PC-3 (cell line): ENCODE results near the gene RAI14. TPM values are rescaled to one million over a fixed set of nuclear protein-coding genes. Genes with fewer than 3 reads are reported as not detected.
A peak's percentile ranks its signal among the peaks of the same experiment; 100 is the strongest.

Experiments used
- ATAC-seq: fragments of 200-7000 bp; cut with Tn5 transposase; 2 replicates; pipeline ENCODE4 v1.9.1; 2020; ENCODE audit warnings: mild to moderate bottlenecking, moderate library complexity
- BruUV-seq: library from RNA; stranded (reverse); fragments of 400-500 nt; replicated peaks from 2 replicates; lab custom pipeline; 2021; lab: Mats Ljungman, UMichigan
- CTCF ChIA-PET: fragments of 300-600 bp; sonication (Branson Sonifier 250); formaldehyde crosslinking; loops from one replicate; lab custom pipeline; 2022; ENCODE audit warnings: antibody characterized with exemption; lab: Charles Lee
- POLR2A ChIA-PET: fragments of 300-600 bp; sonication (Branson Sonifier 250); formaldehyde crosslinking; loops from one replicate; lab custom pipeline; 2022; ENCODE audit warnings: antibody characterized with exemption; ENCODE audit not compliant: unreplicated experiment; lab: Charles Lee
- DNase-seq: peaks from one replicate; pipeline ENCODE4 v3.0.0-alpha.2; 2015
- H2AFZ ChIP-seq: fragments of 300-600 bp; sonication (generic); 2 replicates; pipeline ENCODE4 v1.6.0; 2016; ENCODE audit warnings: antibody characterized with exemption, low read length
- H3F3A ChIP-seq: fragments of 300-600 bp; sonication (generic); one replicate; pipeline ENCODE4 v1.6.0; 2017; ENCODE audit warnings: antibody characterized with exemption, low read length, control low read depth, mild to moderate bottlenecking; ENCODE audit not compliant: unreplicated experiment
- H3K27ac ChIP-seq: fragments of 300-600 bp; sonication (generic); 2 replicates; pipeline ENCODE4 v1.5.1; 2016; ENCODE audit warnings: mild to moderate bottlenecking, low read length
- H3K27me3 ChIP-seq: fragments of 300-600 bp; sonication (generic); 2 replicates; pipeline ENCODE4 v1.6.1; 2016; ENCODE audit warnings: low read length, mixed read lengths
- H3K36me3 ChIP-seq: fragments of 300-600 bp; sonication (generic); 2 replicates; pipeline ENCODE4 v1.6.1; 2016; ENCODE audit warnings: low read depth, mixed run types, low read length, mixed read lengths
- H3K4me1 ChIP-seq: fragments of 300-600 bp; sonication (generic); 2 replicates; pipeline ENCODE4 v1.5.1; 2016; ENCODE audit warnings: low read length; ENCODE audit not compliant: insufficient read depth
- H3K4me2 ChIP-seq: fragments of 300-600 bp; sonication (generic); 2 replicates; pipeline ENCODE4 v1.6.0; 2016; ENCODE audit warnings: low read length
- H3K4me3 ChIP-seq: fragments of 300-600 bp; sonication (generic); 2 replicates; pipeline ENCODE4 v1.5.1; 2016; ENCODE audit warnings: mild to moderate bottlenecking, low read length, mixed read lengths
- H3K79me2 ChIP-seq: fragments of 300-600 bp; sonication (generic); 2 replicates; pipeline ENCODE4 v1.6.1; 2017; ENCODE audit warnings: low read length, mixed read lengths
- H3K9ac ChIP-seq: fragments of 300-600 bp; sonication (generic); 2 replicates; pipeline ENCODE4 v1.6.0; 2016; ENCODE audit warnings: mild to moderate bottlenecking, low read length
- H3K9me2 ChIP-seq: fragments of 300-600 bp; sonication (generic); replicated peaks from 2 replicates; pipeline ENCODE4 v1.6.1; 2016; ENCODE audit warnings: mixed run types, low read length, mixed read lengths
- H3K9me3 ChIP-seq: fragments of 300-600 bp; sonication (generic); 2 replicates; pipeline ENCODE4 v1.6.1; 2016; ENCODE audit warnings: low read length, mixed read lengths
- H4K20me1 ChIP-seq: fragments of 300-600 bp; sonication (generic); 2 replicates; pipeline ENCODE4 v1.6.1; 2016; ENCODE audit warnings: low read length, mixed read lengths
- CTCF ChIP-seq: fragments of 300-600 bp; sonication (generic); conservative IDR thresholded peaks from 2 replicates; pipeline ENCODE4 v1.5.1; 2017; ENCODE audit warnings: antibody characterized with exemption, low read depth, mild to moderate bottlenecking, low read length
- EZH2 ChIP-seq: fragments of 300-600 bp; sonication (generic); IDR thresholded peaks from one replicate; pipeline ENCODE4 v1.6.1; 2017; ENCODE audit warnings: antibody characterized with exemption, mild to moderate bottlenecking, low read length; ENCODE audit not compliant: unreplicated experiment
- EZH2phosphoT487 ChIP-seq: fragments of 300-600 bp; sonication (generic); IDR thresholded peaks from 2 replicates; pipeline ENCODE4 v1.6.1; 2018; ENCODE audit warnings: mild to moderate bottlenecking, antibody characterized with exemption, low read length, borderline replicate concordance
- intact Hi-C: fragments of 100-400 bp; cut with micrococcal nuclease; formaldehyde crosslinking; loops from 2 replicates; pipeline ENCODE4 v1.9.0; 2023
- total RNA-seq: library from RNA; depleted of rRNA; stranded (reverse); fragments of >200 nt; gene quantifications from 2 replicates; pipeline ENCODE4 v1.2.3, GENCODE V29; 2014

Gene RAI14
- total RNA-seq, 1 experiment from 2014 or later, result 73.5 TPM

GRCh38 chr5:34685485-34686165 is 29.5 kb downstream of the RAI14 start:
- Histone ChIP-seq H3K4me2 (no peak overlapping the region), H3F3A (no peaks in the 10 kb centered on the region), H3K9me3 (no peaks in the 10 kb centered on the region), H3K9me2 (no peaks in the 10 kb centered on the region), H3K4me1 (peaks cover 53% of the 10 kb centered on the region), H3K27me3 (no peaks in the 10 kb centered on the region), H3K27ac (peak overlapping the region; percentile 72), H3K79me2 (peaks cover 92% of the 10 kb centered on the region), H2AFZ (no peak overlapping the region), H3K9ac (no peak overlapping the region), H3K4me3 (no peak overlapping the region), H3K36me3 (peaks cover 29% of the 10 kb centered on the region), H4K20me1 (no peaks in the 10 kb centered on the region)
- DNase-seq, result peak; percentile 52
- intact Hi-C loops, result loop anchor here (10.0 kb wide), 1 partner anchor 161 kb away; no protein-coding TSS in a partner anchor
- ChIA-PET POLR2A (no interaction called here), CTCF (no interaction called here)
- ATAC-seq, result no peak
- BruUV-seq, result no TSS peak
- TF ChIP-seq CTCF, result no peak
- TF ChIP-seq EZH2phosphoT487, result no peak
- TF ChIP-seq EZH2, result no peak

GRCh38 chr5:34686762-34687268 is 30.7 kb downstream of the RAI14 start:
- Histone ChIP-seq H3K4me3 (no peak overlapping the region), H3K27me3 (no peaks in the 10 kb centered on the region), H3F3A (no peaks in the 10 kb centered on the region), H3K36me3 (peaks cover 29% of the 10 kb centered on the region), H3K4me1 (peaks cover 53% of the 10 kb centered on the region), H4K20me1 (no peaks in the 10 kb centered on the region), H3K79me2 (peaks cover 86% of the 10 kb centered on the region), H3K9me2 (no peaks in the 10 kb centered on the region), H3K9me3 (no peaks in the 10 kb centered on the region), H3K4me2 (peak overlapping the region; percentile 27), H2AFZ (no peak overlapping the region), H3K9ac (0 out of 2 replicates have a peak overlapping the region, but pooled peaks have one; percentile 4), H3K27ac (peak overlapping the region; percentile 72)
- intact Hi-C loops, result loop anchor here (10.0 kb wide), 1 partner anchor 162 kb away; no protein-coding TSS in a partner anchor
- ATAC-seq (peak; percentile 85), DNase-seq (peak; percentile 93)
- POLR2A ChIA-PET, result interaction anchor here (0.7 kb wide), 1 partner anchor 72 kb away, joined by 3 read pairs; no protein-coding TSS in a partner anchor
- BruUV-seq, result no TSS peak
- TF ChIP-seq CTCF (0 out of 2 replicates have a peak, but pooled peaks have one; percentile 11), EZH2 (no peak)
- CTCF ChIA-PET, result interaction anchor here (1.0 kb wide), 1 partner anchor 31 kb away, joined by 5 read pairs; no protein-coding TSS in a partner anchor
